Endothelial cell of umbilical vein (primary cell): ENCODE results near the gene SLC23A3. TPM values are rescaled to one million over a fixed set of nuclear protein-coding genes. Genes with fewer than 3 reads are reported as not detected.

ENCODE experiments used
- BruUV-seq: library from RNA; stranded (reverse); fragments of 400-500 nt; replicated peaks from 2 replicates; lab custom pipeline; 2021; lab: Mats Ljungman, UMichigan
- CTCF ChIA-PET: fragments of 300-600, 350-600 bp; sonication (Branson Sonifier 250); formaldehyde crosslinking; loops from one replicate; lab custom pipeline; 2021; ENCODE audit warnings: antibody characterized with exemption, inconsistent platforms; lab: Charles Lee
- POLR2A ChIA-PET: fragments of 300-600, 350-600 bp; sonication (Branson Sonifier 250); formaldehyde crosslinking; loops from one replicate; lab custom pipeline; 2021; ENCODE audit warnings: antibody characterized with exemption, inconsistent platforms; lab: Charles Lee
- DNase-seq: peaks from one replicate; pipeline ENCODE4 v3.0.0-alpha.2; 2011; ENCODE audit warnings: low read depth, low spot score
- FAIRE-seq: peaks from 2 replicates; lab custom pipeline; 2011; peaks lifted over from hg19 to GRCh38; lab: Jason Lieb, UNC
- H2AFZ ChIP-seq: 2 replicates; pipeline ENCODE4 v1.6.0; 2012; ENCODE audit warnings: low read depth, low read length, control low read depth, inconsistent platforms
- H3K27ac ChIP-seq: 2 replicates; pipeline ENCODE4 v1.5.1; 2011; ENCODE audit warnings: low read depth, mild to moderate bottlenecking, control low read depth, low read length, moderate library complexity; ENCODE audit not compliant: insufficient read depth
- H3K27me3 ChIP-seq, 2 experiments: 2 replicates each; pipeline versions ENCODE4 v1.6.0 to v1.6.1; 2011; ENCODE audit warnings: low read length in 2 of 2, mixed read lengths in 1 of 2; ENCODE audit not compliant: control insufficient read depth in 2 of 2, insufficient read depth in 2 of 2
- H3K36me3 ChIP-seq, 2 experiments: 2 replicates in 1 of 2; 3 replicates in 1 of 2; pipeline ENCODE4 v1.5.1; 2011; ENCODE audit warnings: low read length in 2 of 2, mild to moderate bottlenecking in 1 of 2, moderate library complexity in 1 of 2; ENCODE audit not compliant: control insufficient read depth in 2 of 2, insufficient read depth in 2 of 2; ENCODE audit errors: extremely low read depth in 1 of 2
- H3K4me1 ChIP-seq: 3 replicates; pipeline ENCODE4 v1.5.1; 2011; ENCODE audit warnings: mild to moderate bottlenecking, low read length; ENCODE audit not compliant: control insufficient read depth, insufficient read depth; ENCODE audit errors: extremely low read depth
- H3K4me2 ChIP-seq: 2 replicates; pipeline ENCODE4 v1.6.1; 2011; ENCODE audit warnings: low read length, control low read depth, mixed read lengths; ENCODE audit not compliant: insufficient read depth
- H3K4me3 ChIP-seq, 3 experiments: fragments of 200-600 bp in 1 of 3; sonication (generic), shearing (Covaris generic) in 1 of 3; replicated peaks in 1 of 3; 2 replicates each; pipeline ENCODE4 v1.5.1; 2011 to 2016; ENCODE audit warnings: control low read depth in 3 of 3, low read length in 3 of 3, mild to moderate bottlenecking in 2 of 3, inconsistent platforms in 1 of 3, low read depth in 1 of 3, moderate library complexity in 1 of 3; ENCODE audit not compliant: insufficient read depth in 1 of 3
- H3K79me2 ChIP-seq: 2 replicates; pipeline ENCODE4 v1.6.0; 2012; ENCODE audit warnings: low read length, inconsistent platforms; ENCODE audit not compliant: control insufficient read depth, insufficient read depth
- H3K9ac ChIP-seq: replicated peaks from 2 replicates; pipeline ENCODE3; 2011; ENCODE audit warnings: low read length, control low read depth; ENCODE audit not compliant: insufficient read depth; ENCODE audit errors: extremely low read depth
- H3K9me1 ChIP-seq: replicated peaks from 3 replicates; pipeline ENCODE4 v1.6.0; 2011; ENCODE audit warnings: mild to moderate bottlenecking, low read length; ENCODE audit not compliant: control insufficient read depth, insufficient read depth; ENCODE audit errors: extremely low read depth
- H3K9me3 ChIP-seq: replicated peaks from 2 replicates; pipeline ENCODE4 v1.5.1; 2012; ENCODE audit warnings: low read length, inconsistent platforms; ENCODE audit not compliant: control insufficient read depth, insufficient read depth
- H4K20me1 ChIP-seq: replicated peaks from 2 replicates; pipeline ENCODE3; 2011; ENCODE audit warnings: mild to moderate bottlenecking, low read length; ENCODE audit not compliant: control insufficient read depth, insufficient read depth; ENCODE audit errors: extremely low read depth
- CTCF ChIP-seq, 2 donors: IDR thresholded peaks; 1 replicate in 1 of 2; 2 replicates in 1 of 2; pipeline ENCODE4 v1.5.1; 2011; ENCODE audit warnings: low read length in 2 of 2, mild to moderate bottlenecking in 2 of 2, moderate library complexity in 2 of 2, control low read depth in 1 of 2, inconsistent platforms in 1 of 2, low read depth in 1 of 2; ENCODE audit not compliant: insufficient read depth in 1 of 2; ENCODE audit errors: extremely low read depth in 1 of 2
- EZH2 ChIP-seq: IDR thresholded peaks from 2 replicates; pipeline ENCODE4 v1.6.1; 2012; ENCODE audit warnings: borderline replicate concordance, low read depth, mild to moderate bottlenecking, moderate library complexity, low read length, inconsistent platforms; ENCODE audit not compliant: severe bottlenecking
- FOS ChIP-seq: IDR thresholded peaks from 2 replicates; pipeline ENCODE4 v1.6.1; 2011; ENCODE audit warnings: mild to moderate bottlenecking, low read length, moderate library complexity, borderline replicate concordance; ENCODE audit not compliant: insufficient read depth
- GATA2 ChIP-seq: IDR thresholded peaks from 2 replicates; pipeline ENCODE4 v1.7.0; 2011; ENCODE audit warnings: low read depth, mild to moderate bottlenecking, moderate library complexity, mixed read lengths, low read length; ENCODE audit not compliant: insufficient read length, insufficient read depth
- JUN ChIP-seq: IDR thresholded peaks from 2 replicates; pipeline ENCODE4 v1.6.1; 2011; ENCODE audit warnings: borderline replicate concordance, low read depth; ENCODE audit not compliant: insufficient read length, insufficient read depth
- MAX ChIP-seq: IDR thresholded peaks from 2 replicates; pipeline ENCODE4 v1.6.1; 2011; ENCODE audit not compliant: insufficient read depth, insufficient read length
- MYC ChIP-seq: IDR thresholded peaks from one replicate; pipeline ENCODE4 v1.6.1; 2011; ENCODE audit warnings: mild to moderate bottlenecking, low read depth, low read length
- POLR2A ChIP-seq: IDR thresholded peaks from 2 replicates; pipeline ENCODE4 v1.6.1; 2012; ENCODE audit warnings: low read depth, mild to moderate bottlenecking, control low read depth, low read length
- POLR2AphosphoS5 ChIP-seq: IDR thresholded peaks from 2 replicates; pipeline ENCODE4 v1.6.1; 2012; ENCODE audit warnings: low read depth, mild to moderate bottlenecking, control low read depth, low read length, moderate library complexity; ENCODE audit not compliant: insufficient read depth
- dilution Hi-C: fragments of 300-500 bp; cut with MboI; formaldehyde crosslinking; loops from one replicate; pipeline ENCODE4 v1.15.0; 2019; ENCODE audit warnings: low sequenced_read_pairs; ENCODE audit not compliant: extremely low pct_ligation_motif_present
- intact Hi-C: fragments of 100-400 bp; cut with micrococcal nuclease; formaldehyde crosslinking; loops from one replicate; pipeline ENCODE4 v1.10.0; 2022
- polyA plus RNA-seq, 4 experiments: library from polyadenylated mRNA; depleted of rRNA in 3 of 4; stranded (reverse) in 3 of 4; unstranded in 1 of 4; fragments of >200 nt; gene quantifications; 2 replicates each; pipeline versions ENCODE4 v1.2.1 to v1.2.3, GENCODE V29; 2011 to 2012; ENCODE audit warnings: missing spikeins in 1 of 4
- total RNA-seq: library from RNA; stranded (reverse); gene quantifications from 2 replicates; pipeline ENCODE4 v1.2.3, GENCODE V29; 2021

SLC23A3 gene
- total and polyA plus RNA-seq, 2 donors (not counting 3 experiments of a cell fraction or from before 2014, with no cell fraction given): 2.7 to 7.1 TPM

GRCh38 chr2:219131744-219132143, 38.1 kb downstream of the SLC23A3 start:
- Histone ChIP-seq H3K27ac (no peak overlapping the region), H3K9me3 (no peaks in the 10 kb centered on the region), H2AFZ (no peak overlapping the region), H3K9me1 (peaks cover 3% of the 10 kb centered on the region), H3K4me2 (no peak overlapping the region), H4K20me1 (no peaks in the 10 kb centered on the region), H3K36me3 (no peaks in the 10 kb centered on the region), H3K4me1 (no peaks in the 10 kb centered on the region), H3K27me3 (no peaks in the 10 kb centered on the region), H3K9ac (no peak overlapping the region), H3K4me3 (no peak overlapping the region), H3K79me2 (no peaks in the 10 kb centered on the region)
- no TSS peak for BruUV-seq
- ChIA-PET POLR2A (no interaction called here), CTCF (interaction anchor here (0.6 to 4.6 kb wide), 5 partner anchors 9 to 102 kb away, joined by 3 to 22 read pairs (median 9); no protein-coding TSS in a partner anchor)
- intact Hi-C loops (no loop called here), dilution Hi-C loops (no loop called here)
- DNase-seq (no peak), FAIRE-seq (no peak)
- TF ChIP-seq CTCF (IDR thresholded peaks at IDR 0.05; ENCODE audit: extremely low read depth in 1 of 2, insufficient read depth in 1 of 2, low read depth in 1 of 2, low read length in 2 of 2): no peak
- TF ChIP-seq POLR2AphosphoS5: no peak
- no peak for TF ChIP-seq FOS
- TF ChIP-seq GATA2: no peak
- TF ChIP-seq POLR2A: no peak

GRCh38 chr2:219131327-219131726, 38.5 kb downstream of the SLC23A3 start:
- no peak overlapping the region for H2AFZ ChIP-seq
- no peaks in the 10 kb centered on the region for H3K36me3 ChIP-seq
- no peaks in the 10 kb centered on the region for H3K79me2 ChIP-seq
- H3K27ac ChIP-seq: no peak overlapping the region
- H3K9ac ChIP-seq: no peak overlapping the region
- no peak overlapping the region for H3K4me3 ChIP-seq
- FAIRE-seq (no peak), DNase-seq (no peak)
- TF ChIP-seq FOS (no peak), GATA2 (no peak), POLR2A (no peak), POLR2AphosphoS5 (no peak), MAX (no peak), MYC (no peak), JUN (no peak), EZH2 (no peak), CTCF (IDR thresholded peaks at IDR 0.05; ENCODE audit: extremely low read depth in 1 of 2, insufficient read depth in 1 of 2, low read depth in 1 of 2, low read length in 2 of 2) (no peak)
- no peak overlapping the region for H3K4me2 ChIP-seq
- ChIA-PET CTCF (interaction anchor here (2.0 to 4.6 kb wide), 3 partner anchors 12 to 102 kb away, joined by 9 to 22 read pairs (median 12); no protein-coding TSS in a partner anchor), POLR2A (no interaction called here)
- H3K9me3 ChIP-seq: no peaks in the 10 kb centered on the region
- H3K4me1 ChIP-seq: no peaks in the 10 kb centered on the region
- no TSS peak for BruUV-seq
- dilution Hi-C loops (no loop called here), intact Hi-C loops (no loop called here)
- H4K20me1 ChIP-seq: no peaks in the 10 kb centered on the region
- no peaks in the 10 kb centered on the region for H3K27me3 ChIP-seq
- H3K9me1 ChIP-seq: peaks cover 3% of the 10 kb centered on the region
